HG03103 (cell line): ENCODE data around the gene UGT2A2.

Source experiments
- ATAC-seq: cut with Tn5 transposase; IDR thresholded peaks from one replicate; pipeline ENCODE4 v1.9.1; 2021; ENCODE audit warnings: low read depth; ENCODE audit not compliant: unreplicated experiment

UGT2A2 gene

GRCh38 chr4:69577245-69577644 is 62.2 kb downstream of the UGT2A2 start:
- ATAC-seq: no peak

- ATAC-seq: no peak
Measured at GRCh38 chr4:69576251-69576877, 63.1 kb downstream of the UGT2A2 start.

DNA sequence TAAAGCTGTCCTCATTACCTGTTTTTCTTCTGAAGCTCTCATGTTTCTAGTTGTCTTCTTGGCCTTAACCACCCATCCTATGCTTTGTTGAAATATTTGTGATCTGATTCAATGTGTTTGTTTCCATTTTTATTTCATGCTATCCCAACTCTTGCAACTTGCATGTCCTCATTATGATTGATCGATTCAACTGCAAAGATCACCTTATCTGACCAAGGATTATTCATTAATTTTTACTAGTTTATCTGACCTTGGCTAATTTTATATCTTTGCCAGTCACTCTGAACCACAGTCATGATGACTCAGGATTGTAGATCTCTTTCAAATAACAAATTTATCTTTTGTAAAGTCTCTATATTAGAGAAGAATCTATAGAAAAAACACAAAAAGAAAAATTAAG is 70.7 kb downstream of the UGT2A2 start:
- no peak for ATAC-seq

DNA sequence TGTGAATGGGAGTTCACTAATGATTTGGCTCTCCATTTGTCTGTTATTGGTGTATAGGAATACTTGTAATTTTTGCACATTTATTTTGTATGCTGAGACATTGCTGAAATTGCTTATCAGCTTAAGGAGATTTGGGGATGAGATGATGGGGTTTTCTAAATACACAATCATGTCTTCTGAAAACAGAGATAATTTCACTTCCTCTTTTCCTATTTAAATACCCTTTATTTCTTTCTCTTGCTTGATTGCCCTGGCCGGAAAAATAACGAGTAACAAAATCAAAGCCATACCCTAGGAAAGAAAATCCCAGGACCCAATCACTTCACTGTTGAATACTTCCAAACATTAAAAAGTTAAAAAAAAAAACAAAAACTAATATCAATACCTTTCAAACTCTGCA is 76.0 kb downstream of the UGT2A2 start:
- no peak for ATAC-seq

GRCh38 chr4:69549651-69550050 is 89.8 kb downstream of the UGT2A2 start:
- ATAC-seq: no peak

DNA sequence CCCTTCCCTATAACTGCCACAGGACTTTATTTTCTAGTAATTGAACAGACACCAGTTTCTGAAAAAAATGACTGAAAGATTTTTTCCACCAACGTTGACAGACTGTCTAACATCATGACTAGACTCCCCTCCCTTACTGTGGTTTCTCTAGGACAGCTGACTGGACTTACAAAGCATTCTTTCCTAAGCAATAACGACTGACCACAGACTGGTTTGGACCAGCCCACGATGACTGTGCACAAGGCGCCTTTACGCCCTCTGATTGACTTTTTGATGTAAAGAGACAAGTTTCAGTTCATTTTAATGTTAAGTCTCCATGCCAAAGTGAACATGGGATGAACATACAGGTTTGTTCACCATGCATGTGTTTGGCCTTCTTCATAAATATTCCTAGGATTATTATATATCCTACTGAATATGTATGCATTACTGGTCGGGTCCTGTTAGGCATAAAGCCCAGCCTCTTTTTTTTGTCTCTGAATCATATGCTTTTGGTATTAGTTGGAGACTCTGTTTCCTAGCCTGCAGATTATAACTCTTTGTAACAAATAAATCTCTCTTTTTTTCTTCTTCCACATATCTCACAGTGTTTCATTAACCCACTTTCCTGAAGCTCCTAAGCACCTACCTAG is 93.2 kb downstream of the UGT2A2 start:
- no peak for ATAC-seq
